SH-SY5Y (cell line): ENCODE data around the gene SLC35A2.

Experiments used
- GATA2 ChIP-seq: IDR thresholded peaks from 2 replicates; pipeline ENCODE4 v1.6.1; 2011; ENCODE audit warnings: mild to moderate bottlenecking, low read depth, low read length
- GATA3 ChIP-seq: IDR thresholded peaks from 2 replicates; pipeline ENCODE4 v1.6.1; 2011; ENCODE audit warnings: low read depth, mild to moderate bottlenecking, low read length, moderate library complexity

SLC35A2 gene

DNA sequence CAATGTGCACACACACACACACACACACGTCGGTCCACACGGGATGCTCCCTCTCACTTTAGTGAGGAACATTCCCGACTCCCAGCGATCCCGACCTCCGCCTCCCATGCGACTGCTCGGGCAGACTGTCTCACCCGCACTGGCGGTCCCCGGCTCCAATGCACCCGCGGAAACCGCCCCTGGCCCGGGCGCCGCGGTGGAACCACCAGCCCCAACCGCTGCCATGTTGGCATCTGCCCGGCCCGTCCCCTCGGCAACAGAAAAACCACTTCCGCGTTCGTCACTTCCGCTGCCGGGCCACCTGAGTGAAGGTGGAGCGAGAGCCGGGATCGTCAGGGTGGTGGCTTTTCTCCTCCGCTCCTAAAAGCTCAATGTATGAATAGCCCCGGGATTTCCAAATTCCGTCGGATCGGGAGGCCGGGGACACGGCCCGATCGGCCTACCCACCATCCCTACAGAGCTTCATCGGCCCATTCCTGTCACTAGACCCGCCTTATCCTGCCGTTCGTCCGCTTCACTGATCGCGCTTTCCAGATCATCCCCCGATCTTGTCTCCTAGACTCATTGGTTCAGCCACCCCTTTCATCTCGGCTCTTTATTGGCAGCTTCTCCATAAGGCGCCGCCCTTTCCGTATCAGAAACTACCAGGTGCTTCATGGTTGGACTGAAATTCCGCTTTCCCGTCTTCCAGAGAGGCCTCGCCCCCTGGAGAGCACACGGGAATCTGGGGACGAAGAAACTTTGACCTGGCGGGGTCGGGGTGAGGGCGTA, at the start of gene SLC35A2:
Gene SLC35A2 (minus strand): TSS at position 235 of the 771 bp plus-strand sequence. CDS start 10 bp downstream, at position 225.
- TF ChIP-seq GATA2: peak; percentile 73
- no peak for TF ChIP-seq GATA3

DNA sequence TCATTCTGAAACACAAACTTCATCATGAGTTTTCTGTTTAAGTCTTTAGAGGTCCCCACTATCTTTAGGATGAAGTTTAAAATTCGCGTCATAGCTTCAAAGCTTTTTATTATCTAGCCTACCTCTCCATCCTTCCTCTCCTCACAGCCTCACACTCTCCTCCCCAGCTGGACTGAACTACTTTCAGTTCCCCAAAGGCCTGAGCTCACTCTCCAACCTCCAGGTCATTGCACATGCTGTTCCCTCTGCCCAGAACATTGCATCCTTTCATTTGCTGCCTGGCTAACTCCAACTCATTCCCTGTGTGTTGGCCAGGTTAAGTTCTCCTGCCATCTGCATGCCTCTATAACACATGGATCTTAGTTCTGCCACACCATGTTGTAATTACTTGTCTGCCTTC, 48.8 kb upstream of the SLC35A2 start:
- TF ChIP-seq GATA2 (no peak), GATA3 (no peak)

DNA sequence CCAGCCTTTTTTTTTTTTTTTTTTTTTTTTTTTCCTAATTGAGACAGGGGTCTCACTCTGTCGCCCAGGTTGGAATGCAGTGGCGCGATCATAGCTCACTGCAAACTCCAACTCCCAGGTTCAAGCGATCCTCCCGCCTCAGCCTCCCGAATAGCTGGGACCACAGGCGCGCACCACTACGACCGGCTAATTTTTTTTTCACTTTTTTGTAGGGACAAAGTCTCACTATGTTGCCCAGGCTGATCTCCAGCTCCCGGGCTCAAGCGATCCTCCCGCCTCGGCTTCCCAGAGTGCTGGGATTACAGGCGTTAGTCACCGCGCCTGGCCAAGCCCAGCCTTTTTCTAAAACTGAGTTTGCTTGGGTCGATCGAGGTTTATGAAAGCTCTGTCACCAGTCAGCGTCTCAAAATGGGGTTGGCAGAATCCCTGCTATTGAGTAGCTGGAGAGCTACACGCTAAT, 47.2 kb upstream of the SLC35A2 start:
- TF ChIP-seq GATA2 (no peak), GATA3 (no peak)

DNA sequence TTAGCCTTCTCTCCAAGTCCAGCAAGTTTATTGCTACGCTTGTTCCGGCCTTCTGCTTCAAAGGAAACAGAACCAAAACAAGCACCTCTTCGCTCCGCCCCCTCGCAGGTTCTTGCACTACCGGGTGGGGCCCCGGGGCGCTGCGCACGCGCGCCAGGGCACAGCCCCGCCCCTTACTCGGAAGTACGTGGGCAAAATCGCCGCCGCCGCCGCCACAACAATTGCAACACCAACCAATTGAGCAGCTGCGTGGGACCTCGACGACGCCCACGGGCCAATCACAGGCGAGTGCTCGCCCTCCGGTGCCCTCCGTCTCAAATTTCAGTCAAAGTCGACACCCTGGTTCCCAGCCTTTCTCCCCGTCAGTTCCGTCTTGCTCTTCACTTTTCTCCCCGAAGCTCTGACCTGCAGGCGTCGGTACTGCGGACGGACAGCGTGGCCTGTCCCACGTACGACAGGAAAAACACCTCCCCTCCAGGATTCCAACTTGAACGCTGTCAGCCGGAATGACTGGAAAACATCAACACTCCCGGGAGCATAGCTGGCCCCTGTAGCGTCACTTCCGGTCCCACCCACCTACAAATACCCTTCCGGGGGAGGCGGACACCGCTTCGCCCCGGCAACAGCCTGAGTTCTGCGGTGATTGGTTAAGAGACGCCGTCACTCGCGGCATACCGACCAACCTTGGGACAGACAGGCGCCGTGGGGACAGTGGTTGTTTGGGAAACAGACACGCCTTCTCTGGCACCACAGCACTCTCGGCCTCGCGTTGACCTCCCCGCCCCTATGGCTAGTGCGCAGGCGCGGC, 46.6 kb upstream of the SLC35A2 start:
- TF ChIP-seq GATA3 (no peak), GATA2 (no peak)

DNA sequence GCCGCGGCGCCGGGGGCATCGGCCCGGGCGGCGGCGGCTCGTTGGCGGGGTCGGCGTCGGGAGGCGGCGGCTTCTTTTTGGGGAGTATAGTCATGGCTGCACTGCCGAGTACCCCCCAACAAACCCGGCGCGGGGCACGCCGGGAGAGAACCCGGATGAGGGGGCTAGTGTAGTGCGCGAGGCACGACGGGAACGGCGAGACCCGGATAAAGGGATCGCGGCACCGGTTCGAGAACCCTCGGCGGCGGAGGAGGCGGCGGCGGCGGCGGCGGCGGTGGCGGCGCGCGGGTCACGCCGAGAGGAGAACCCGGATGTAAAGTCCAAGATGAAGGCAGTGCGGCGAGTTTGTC, 46.0 kb upstream of the SLC35A2 start, which contains the start of gene OTUD5:
Gene OTUD5 (minus strand): TSS at position 131 of the 350 bp plus-strand sequence. CDS start 37 bp downstream, at position 94.
- TF ChIP-seq GATA3: no peak

DNA sequence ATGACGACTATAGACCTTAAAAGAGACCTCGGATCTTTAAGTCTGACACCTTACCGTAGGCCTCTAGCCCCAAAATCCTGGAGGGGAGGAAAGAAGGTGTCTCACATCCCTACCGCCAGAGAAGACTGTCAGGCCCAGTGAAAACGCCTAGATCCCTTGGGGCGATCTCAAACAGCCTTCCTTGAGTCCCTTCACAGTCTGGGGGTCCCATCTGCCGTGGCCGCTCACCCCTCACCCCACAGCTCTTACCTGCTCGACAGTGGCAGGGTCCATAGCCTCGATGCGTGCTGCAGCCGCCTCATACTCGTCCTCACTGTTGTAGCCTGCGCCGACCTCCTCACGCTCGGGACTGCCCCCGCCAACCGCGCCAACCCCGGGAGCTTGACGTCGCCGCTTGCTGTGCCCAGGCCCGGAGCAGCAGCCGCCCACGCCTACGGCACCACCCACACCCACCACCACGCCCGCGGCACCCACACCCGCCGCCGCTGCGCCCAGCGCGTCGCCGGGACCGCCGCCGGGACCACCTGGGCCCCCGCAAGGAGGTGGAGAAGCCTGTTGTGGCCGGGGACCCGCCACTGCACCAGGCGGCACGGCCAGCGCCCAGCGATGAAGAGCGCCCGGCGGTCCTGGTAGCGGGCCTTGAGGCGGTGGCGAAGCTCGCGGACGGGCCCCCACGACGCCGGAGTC, 45.4 kb upstream of the SLC35A2 start:
- no peak for TF ChIP-seq GATA3
- TF ChIP-seq GATA2: no peak

DNA sequence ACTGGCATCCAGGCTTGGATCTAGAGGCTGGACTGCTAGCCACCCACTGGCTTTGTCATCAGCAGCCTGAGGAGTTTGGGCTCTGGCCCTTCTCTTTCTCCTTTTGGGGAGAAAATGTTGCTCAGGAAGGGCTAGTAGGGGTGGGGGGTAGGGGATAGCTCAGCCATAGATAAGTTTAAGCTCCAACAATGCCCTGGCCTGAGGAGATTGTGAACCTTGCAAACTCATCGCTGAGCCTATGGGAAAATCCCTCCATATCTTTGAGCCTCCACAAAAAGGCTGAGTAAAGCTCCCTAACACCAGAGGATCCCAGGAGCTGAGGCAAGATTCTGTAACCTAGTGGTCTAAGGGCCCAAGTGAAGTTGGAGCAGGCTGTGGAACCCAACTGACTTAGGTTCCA, 37.1 kb upstream of the SLC35A2 start:
- no peak for TF ChIP-seq GATA3

DNA sequence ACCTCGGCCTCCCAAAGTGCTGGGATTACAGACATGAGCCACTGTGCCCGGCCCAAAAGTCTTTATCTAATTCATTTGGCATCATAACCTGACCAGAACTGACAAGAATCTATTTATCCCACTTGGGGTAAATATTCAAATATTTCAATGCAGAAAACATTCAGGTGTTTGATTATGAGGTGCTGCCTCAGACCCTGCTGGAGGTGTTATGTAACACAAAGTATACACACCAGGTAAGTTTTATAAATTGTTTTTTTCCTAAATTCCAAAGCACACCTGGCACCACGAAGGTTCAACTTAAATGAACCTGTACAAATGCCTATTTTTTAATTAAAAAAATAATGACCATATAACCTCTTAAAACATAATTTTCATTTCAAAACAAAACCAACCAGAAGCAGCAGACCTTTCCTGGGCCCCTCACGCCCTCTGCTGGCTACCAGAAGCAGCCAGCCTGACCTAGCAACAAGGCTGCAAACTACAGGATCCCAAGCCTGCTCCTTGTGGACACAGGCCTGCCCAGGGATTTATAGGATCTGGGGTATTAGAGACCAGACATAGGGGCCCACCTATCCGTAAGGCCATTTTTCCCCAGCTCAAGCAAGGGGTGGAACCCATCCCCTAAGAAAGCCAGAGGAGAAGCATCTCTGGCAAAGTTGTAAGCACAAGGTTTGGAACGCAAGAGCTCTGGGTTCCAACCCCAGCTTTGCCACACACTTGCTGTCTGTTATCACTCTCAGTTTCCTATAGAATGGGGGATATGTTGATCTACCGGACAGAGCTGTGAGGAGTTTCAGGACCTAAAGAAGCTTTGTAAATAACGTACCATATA, 34.3 kb upstream of the SLC35A2 start:
- TF ChIP-seq GATA3 (no peak), GATA2 (no peak)

DNA sequence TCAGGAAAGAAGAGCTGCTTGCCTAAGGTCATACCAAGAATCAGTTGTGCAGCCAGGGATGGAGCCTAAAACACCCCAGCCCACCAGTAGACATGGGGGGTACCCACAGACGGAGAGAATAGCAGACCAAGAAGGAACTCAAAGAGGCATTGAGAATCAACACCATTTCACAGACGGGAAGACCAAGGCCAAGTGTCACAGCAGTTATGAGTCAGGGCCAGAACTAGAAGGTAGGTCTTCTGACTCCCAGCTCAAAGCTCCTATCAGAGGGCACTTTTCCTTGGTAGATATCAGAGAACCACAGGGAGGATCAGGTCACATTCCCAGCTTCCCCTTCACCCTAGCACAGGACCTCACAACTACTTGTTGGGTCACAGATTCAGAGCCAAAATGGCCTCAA, 31.4 kb upstream of the SLC35A2 start:
- TF ChIP-seq GATA3 (no peak), GATA2 (no peak)

DNA sequence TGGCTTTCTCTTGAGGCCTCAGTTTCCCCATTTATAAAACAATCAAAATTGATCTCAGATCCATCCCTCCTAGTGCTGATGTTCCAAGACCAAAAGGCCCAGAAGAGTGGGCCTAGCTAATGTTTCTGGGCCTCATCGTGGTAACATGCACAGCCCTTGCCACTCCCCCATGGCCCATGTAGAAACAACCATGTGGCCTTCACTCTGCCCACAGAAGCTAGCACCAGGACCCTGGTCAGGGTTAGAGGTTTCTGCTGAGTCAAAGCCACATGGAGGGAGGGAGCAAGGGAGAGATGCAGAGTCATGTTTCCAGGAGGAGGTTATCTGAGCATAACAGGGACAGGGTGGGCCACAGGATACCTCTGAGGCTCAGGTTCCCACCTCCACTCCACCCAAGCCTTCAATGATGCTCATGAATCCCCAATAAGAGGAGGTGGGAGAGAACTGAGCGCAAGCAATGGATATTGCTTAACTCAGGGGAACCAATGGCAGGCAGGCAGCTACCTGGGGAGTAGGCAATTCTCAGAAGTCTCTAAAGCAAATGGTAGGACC, 29.0 kb upstream of the SLC35A2 start:
- TF ChIP-seq GATA2 (no peak), GATA3 (no peak)

DNA sequence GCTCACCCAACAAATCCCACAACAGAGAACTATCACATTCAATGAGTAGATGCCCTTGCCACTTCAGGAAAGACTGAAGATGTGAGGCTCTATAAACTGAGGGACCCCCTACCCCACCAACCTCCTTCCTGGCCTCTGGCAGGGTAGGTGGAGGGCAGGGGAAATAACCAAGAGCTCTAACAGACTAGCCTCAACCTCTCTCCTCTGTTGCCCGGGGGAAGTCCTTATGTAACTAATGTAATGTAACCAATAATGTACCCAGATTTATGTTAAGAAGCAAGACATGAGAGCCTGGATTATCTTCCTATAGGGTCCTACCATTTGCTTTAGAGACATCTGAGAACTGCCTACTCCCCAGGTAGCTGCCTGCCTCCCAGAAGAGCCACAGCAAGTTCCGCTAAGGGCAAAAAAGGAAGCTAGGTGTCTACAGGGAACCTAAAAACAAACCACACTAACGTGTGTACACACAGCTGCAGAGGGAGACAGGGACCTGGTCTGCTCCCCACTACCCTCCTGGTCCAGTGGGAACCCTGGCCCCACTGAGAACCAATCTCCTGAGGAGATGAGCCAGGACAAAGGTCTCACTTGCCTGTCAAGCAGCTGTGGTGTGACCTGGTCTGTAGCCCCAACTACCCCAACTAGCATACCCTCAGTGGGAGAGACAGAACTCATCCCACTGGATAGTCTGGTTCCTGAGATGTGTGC, 28.2 kb upstream of the SLC35A2 start:
- TF ChIP-seq GATA3: no peak
- no peak for TF ChIP-seq GATA2

DNA sequence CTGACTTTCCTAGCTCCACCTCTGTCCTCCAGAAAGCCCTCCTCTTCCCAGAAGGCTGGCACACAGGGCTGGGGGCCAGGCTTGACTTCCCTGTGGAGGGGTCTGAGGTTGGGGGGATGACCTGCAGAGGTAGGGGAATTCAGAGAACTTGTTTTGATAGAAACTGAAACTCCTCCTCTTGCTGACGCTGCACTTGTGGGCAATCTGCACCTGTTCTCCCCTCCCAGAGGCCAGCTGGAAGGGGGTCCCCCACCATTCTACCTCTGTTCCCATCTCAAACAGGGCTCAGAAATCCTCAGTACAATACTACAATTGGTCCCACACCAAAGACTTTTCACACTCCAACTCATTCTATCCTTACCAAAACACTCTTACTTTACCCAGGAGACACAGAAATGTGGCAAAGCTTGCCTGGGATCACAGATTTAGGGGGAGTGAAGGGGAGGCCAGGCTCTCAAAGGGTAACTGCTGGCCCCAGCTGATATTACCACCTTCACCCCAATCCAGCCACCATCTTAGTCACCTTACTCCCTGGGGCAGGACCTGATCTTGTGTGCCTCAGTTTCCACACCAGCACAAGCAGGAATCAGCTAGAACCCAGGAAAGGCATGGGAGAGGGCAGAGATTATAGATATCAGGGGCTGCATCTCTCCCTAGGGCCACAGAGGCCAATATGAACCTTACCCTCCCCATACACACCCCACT, 27.4 kb upstream of the SLC35A2 start:
- TF ChIP-seq GATA2 (no peak), GATA3 (no peak)
